Smooth muscle cell (in vitro differentiated cells): ENCODE results near the gene MZT2A. TPM values are rescaled to one million over a fixed set of nuclear protein-coding genes. Genes with fewer than 3 reads are reported as not detected.
"Not testable (repeated sequence)": the region's sequence is repeated elsewhere in the genome, so short reads cannot be mapped to it uniquely, and the experiment has no call there.

Source experiments
- DNase-seq: peaks from one replicate; lab custom pipeline; 2025; ENCODE audit not compliant: unreplicated experiment; lab: John Stamatoyannopoulos, UW
- H2AFZ ChIP-seq: fragments of 200-600 bp; sonication (generic); 2 replicates; pipeline ENCODE4 v1.6.0; 2016; ENCODE audit warnings: antibody characterized with exemption, low read depth, mild to moderate bottlenecking
- H3F3A ChIP-seq: fragments of 200-600 bp; sonication (generic); 2 replicates; pipeline ENCODE4 v1.6.0; 2017; ENCODE audit warnings: antibody characterized with exemption, low read depth
- H3K27ac ChIP-seq: fragments of 200-600 bp; sonication (generic); 2 replicates; pipeline ENCODE4 v1.5.1; 2016; ENCODE audit warnings: low read depth, mild to moderate bottlenecking
- H3K27me3 ChIP-seq: fragments of 200-600 bp; sonication (generic); 2 replicates; pipeline ENCODE4 v1.6.1; 2016; ENCODE audit warnings: low read depth, mild to moderate bottlenecking
- H3K36me3 ChIP-seq: fragments of 200-600 bp; sonication (generic); 2 replicates; pipeline ENCODE4 v1.5.1; 2016; ENCODE audit warnings: low read depth
- H3K4me1 ChIP-seq: fragments of 200-600 bp; sonication (generic); 2 replicates; pipeline ENCODE4 v1.5.1; 2016; ENCODE audit warnings: low read depth
- H3K4me2 ChIP-seq: fragments of 200-600 bp; sonication (generic); 2 replicates; pipeline ENCODE4 v1.6.0; 2016; ENCODE audit warnings: mild to moderate bottlenecking
- H3K4me3 ChIP-seq: fragments of 200-600 bp; sonication (generic); 2 replicates; pipeline ENCODE4 v1.5.1; 2016; ENCODE audit warnings: mild to moderate bottlenecking
- H3K79me2 ChIP-seq: fragments of 200-600 bp; sonication (generic); 2 replicates; pipeline ENCODE4 v1.6.0; 2016; ENCODE audit warnings: low read depth, mild to moderate bottlenecking
- H3K9ac ChIP-seq: fragments of 200-600 bp; sonication (generic); 2 replicates; pipeline ENCODE4 v1.6.0; 2016; ENCODE audit warnings: low read depth
- H3K9me3 ChIP-seq: fragments of 200-600 bp; sonication (generic); replicated peaks from 2 replicates; pipeline ENCODE4 v1.5.1; 2016; ENCODE audit warnings: low read depth
- H4K20me1 ChIP-seq: fragments of 200-600 bp; sonication (generic); 2 replicates; pipeline ENCODE4 v1.6.0; 2016; ENCODE audit warnings: low read depth
- CTCF ChIP-seq: fragments of 200-600 bp; sonication (generic); IDR thresholded peaks from 2 replicates; pipeline ENCODE4 v1.5.1; 2017; ENCODE audit warnings: borderline replicate concordance, mild to moderate bottlenecking, antibody characterized with exemption; ENCODE audit not compliant: insufficient read depth, poor library complexity, severe bottlenecking
- WGBS: methylation state at CpG from one replicate; pipeline ENCODE4 v1.1.7; 2016; ENCODE audit warnings: low lambda C conversion rate; 5-methylcytosine and 5-hydroxymethylcytosine counted together
- polyA plus RNA-seq: library from polyadenylated mRNA; unstranded; fragments of >200 nt; fragmentation: Nextera tagmentation; extraction: Ambion mirVana; gene quantifications from 2 replicates; pipeline ENCODE4 v1.2.1, GENCODE V29; 2016
- total RNA-seq: library from RNA; depleted of rRNA; stranded (reverse); fragments of >200 nt; gene quantifications from 2 replicates; pipeline ENCODE4 v1.2.3, GENCODE V29; 2014

Gene MZT2A
- total and polyA plus RNA-seq, 2 experiments from 2014 or later = 85.1 to 137 TPM

- not testable (repeated sequence) for H3K36me3 ChIP-seq, H3K9ac ChIP-seq, DNase-seq, H4K20me1 ChIP-seq, H3K4me2 ChIP-seq, H3F3A ChIP-seq, H3K4me3 ChIP-seq, H3K27ac ChIP-seq, H3K27me3 ChIP-seq, H3K9me3 ChIP-seq, H3K79me2 ChIP-seq, H3K4me1 ChIP-seq, H2AFZ ChIP-seq
- WGBS = 74% methylated on average over 10 of the region's 10 CpGs
Observed at GRCh38 chr2:131467722-131468121, 24.5 kb downstream of the MZT2A start.

DNA sequence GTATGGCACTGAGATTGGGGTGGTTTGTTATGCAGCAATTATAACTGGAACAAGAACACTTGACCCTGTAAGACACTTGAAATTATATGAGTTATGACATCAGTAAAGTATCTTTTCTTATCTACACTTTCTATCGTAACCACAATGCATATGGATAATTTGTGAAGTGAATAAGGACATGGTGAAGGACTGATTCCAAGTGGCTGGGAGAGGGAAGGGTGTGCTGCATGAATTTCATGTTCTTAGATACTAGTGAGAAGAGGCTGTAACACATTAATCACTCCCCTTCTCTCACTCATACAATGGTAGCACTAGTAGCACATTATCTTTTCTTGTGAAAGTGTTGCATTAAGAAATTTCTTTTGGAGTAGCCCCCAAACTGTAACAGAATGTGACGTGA is 37.3 kb downstream of the MZT2A start:
- 93% methylated on average over 1 of the region's 2 CpGs for WGBS
- not testable (repeated sequence) for DNase-seq

DNA sequence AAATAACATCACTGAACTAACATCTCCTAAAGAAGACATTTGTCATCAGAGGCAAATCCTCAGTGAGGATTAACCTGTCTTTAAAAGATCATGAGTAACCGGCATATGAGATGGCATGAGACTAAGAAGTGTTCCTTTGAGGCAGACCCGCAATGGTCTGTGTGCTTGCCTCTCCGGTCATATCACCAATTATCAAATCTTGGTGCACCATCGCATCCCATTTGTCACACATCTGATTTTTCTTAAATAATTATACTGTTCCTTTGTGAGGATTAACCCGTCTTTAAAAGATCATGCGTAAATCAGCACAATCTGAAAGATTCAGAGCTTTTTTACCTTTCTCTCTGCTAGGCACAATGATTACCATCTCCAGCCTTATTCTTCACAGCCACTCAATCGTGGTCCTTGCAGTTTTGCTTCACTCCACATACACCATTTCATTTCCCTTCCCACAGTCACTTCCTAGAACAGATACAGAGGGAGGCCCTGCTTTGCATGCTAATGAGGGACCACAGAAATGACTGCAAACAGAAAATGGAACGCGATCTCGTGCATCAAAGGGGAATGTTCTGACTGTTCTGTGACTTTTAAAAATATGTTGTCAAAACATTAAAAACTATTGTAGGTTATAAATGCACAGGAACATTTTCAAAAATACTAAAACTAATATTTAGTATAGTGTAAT is 40.8 kb downstream of the MZT2A start:
- H3K4me3 ChIP-seq, DNase-seq, H3K36me3 ChIP-seq, H3K9ac ChIP-seq, H4K20me1 ChIP-seq, H3K4me1 ChIP-seq, H3F3A ChIP-seq, H3K27ac ChIP-seq, H3K27me3 ChIP-seq, H3K79me2 ChIP-seq, H3K9me3 ChIP-seq, H2AFZ ChIP-seq, H3K4me2 ChIP-seq: not testable (repeated sequence)
- 74% methylated on average over 10 of the region's 10 CpGs for WGBS

More for the DNA sequence above, 37.3 kb downstream of the MZT2A start:
- H3K9me3 ChIP-seq, H3F3A ChIP-seq, H4K20me1 ChIP-seq, H3K36me3 ChIP-seq, H3K4me1 ChIP-seq, H3K4me2 ChIP-seq, H3K9ac ChIP-seq, H3K27me3 ChIP-seq, H3K4me3 ChIP-seq, H3K27ac ChIP-seq, H2AFZ ChIP-seq, H3K79me2 ChIP-seq: not testable (repeated sequence)

DNA sequence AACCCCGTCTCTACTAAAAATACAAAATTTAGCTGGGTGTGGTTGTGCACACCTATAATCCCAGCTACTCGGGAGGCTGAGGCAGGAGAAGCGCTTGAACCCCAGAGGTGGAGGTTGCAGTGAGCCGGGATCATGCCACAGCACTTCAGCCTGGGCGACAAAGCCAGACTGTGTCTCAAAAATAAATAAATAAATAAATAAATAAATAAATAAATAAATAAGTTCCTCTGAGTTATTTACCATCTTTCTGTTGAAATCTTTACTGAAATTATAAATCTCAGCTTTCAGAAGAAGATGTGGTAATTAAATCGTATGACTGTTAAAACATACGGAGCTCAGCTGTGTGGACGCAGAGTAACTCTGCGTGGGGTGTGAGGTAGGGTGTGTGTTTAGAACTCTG is 44.2 kb downstream of the MZT2A start:
- not testable (repeated sequence) for DNase-seq, H3K4me2 ChIP-seq
- 96% methylated on average over 9 of the region's 9 CpGs for WGBS

DNA sequence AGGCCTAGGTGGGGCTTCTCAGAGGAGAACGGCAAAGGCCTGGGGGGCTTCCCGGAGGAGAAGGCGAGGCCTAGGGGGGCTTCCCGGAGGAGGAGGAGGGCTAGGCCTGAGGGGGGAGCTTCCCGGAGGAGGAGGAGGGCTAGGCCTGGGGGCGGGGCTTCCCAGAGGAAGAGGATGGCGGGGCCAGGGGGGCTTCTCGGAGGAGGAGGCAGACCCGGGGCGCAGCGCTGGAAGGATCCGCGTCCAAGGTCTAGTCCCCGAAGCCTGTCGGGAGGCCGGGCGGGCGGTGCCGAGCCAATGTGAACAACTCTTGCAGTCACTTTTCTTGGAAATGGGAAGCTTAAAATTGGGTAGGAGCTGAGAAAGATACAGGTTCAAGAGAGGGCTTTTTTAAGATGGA is 46.3 kb downstream of the MZT2A start:
- Histone ChIP-seq H3F3A (no peaks in the 10 kb centered on the region), H3K36me3 (no peaks in the 10 kb centered on the region), H3K27me3 (no peaks in the 10 kb centered on the region), H3K4me1 (no peaks in the 10 kb centered on the region), H4K20me1 (no peaks in the 10 kb centered on the region), H3K9ac (no peak overlapping the region), H3K4me2 (no peak overlapping the region), H3K4me3 (no peak overlapping the region), H2AFZ (no peak overlapping the region), H3K9me3 (no peaks in the 10 kb centered on the region), H3K79me2 (no peaks in the 10 kb centered on the region), H3K27ac (no peak overlapping the region)
- TF ChIP-seq CTCF = no peak
- DNase-seq = no peak
- 100% methylated on average over 2 of the region's 19 CpGs for WGBS

More for the DNA sequence above, 44.2 kb downstream of the MZT2A start:
- H3K79me2 ChIP-seq, H3K36me3 ChIP-seq, H3K27ac ChIP-seq, H3K9me3 ChIP-seq, H4K20me1 ChIP-seq, H3K27me3 ChIP-seq, H2AFZ ChIP-seq, H3K9ac ChIP-seq, H3K4me1 ChIP-seq, H3K4me3 ChIP-seq, H3F3A ChIP-seq: not testable (repeated sequence)

- H3K4me3 ChIP-seq, H3K27me3 ChIP-seq, H3K9ac ChIP-seq, DNase-seq, H2AFZ ChIP-seq, H3K36me3 ChIP-seq, H3K4me1 ChIP-seq, H4K20me1 ChIP-seq, H3K27ac ChIP-seq, H3F3A ChIP-seq, H3K4me2 ChIP-seq, H3K79me2 ChIP-seq, H3K9me3 ChIP-seq: not testable (repeated sequence)
- 100% methylated on average over 15 of the region's 21 CpGs for WGBS
Observed at GRCh38 chr2:131445515-131445797, 46.7 kb downstream of the MZT2A start.

- not testable (repeated sequence) for H3K27ac ChIP-seq, H4K20me1 ChIP-seq, H3K36me3 ChIP-seq, H3K4me1 ChIP-seq, H3K27me3 ChIP-seq, H3K79me2 ChIP-seq, H3K9ac ChIP-seq, H2AFZ ChIP-seq, DNase-seq, H3K4me2 ChIP-seq, H3F3A ChIP-seq, H3K4me3 ChIP-seq, H3K9me3 ChIP-seq
- 95% methylated on average over 80 of the region's 90 CpGs for WGBS
Observed at GRCh38 chr2:131444736-131445514, 47.3 kb downstream of the MZT2A start.
